Esophagus muscularis mucosa (tissue), 3 donors: ENCODE data around the gene SARS1.

Experiments used
- CTCF ChIP-seq, 3 experiments: fragments of 200-600 bp in 2 of 3; fragments of 450-650 bp in 1 of 3; sonication (generic) in 2 of 3; IDR thresholded peaks; one replicate each; pipeline ENCODE4 v1.5.1; 2017 to 2019; ENCODE audit warnings: antibody characterized with exemption in 3 of 3, mild to moderate bottlenecking in 2 of 3, moderate library complexity in 1 of 3
- EP300 ChIP-seq: sonication (generic); formaldehyde crosslinking; IDR thresholded peaks from one replicate; pipeline ENCODE4 v1.6.1; 2017; ENCODE audit warnings: antibody characterized with exemption

GRCh38 chr1:109192433-109192832 is 21.3 kb upstream of the SARS1 start:
- TF ChIP-seq CTCF (IDR thresholded peaks at IDR 0.05) (no peak), EP300 (no peak)
